LNCaP clone FGC (cell line): ENCODE results near the gene COL25A1.

Source experiments
- DNase-seq: peaks from one replicate; pipeline ENCODE4 v3.0.0-alpha.2; 2011; ENCODE audit warnings: low read depth
- H3K4me3 ChIP-seq: 2 replicates; pipeline ENCODE4 v1.5.1; 2011; ENCODE audit warnings: mild to moderate bottlenecking, low read depth, low read length, control low read depth
- CTCF ChIP-seq: IDR thresholded peaks from 2 replicates; pipeline ENCODE4 v1.5.1; 2012; ENCODE audit warnings: mild to moderate bottlenecking; ENCODE audit not compliant: control insufficient read depth, insufficient read depth; ENCODE audit errors: extremely low read depth

Gene COL25A1

GRCh38 chr4:109302361-109303139 lies at the start of gene COL25A1:
COL25A1 (minus strand) TSS chr4:109302658.
- no peak for TF ChIP-seq CTCF
- no peak for DNase-seq
- H3K4me3 ChIP-seq, result peak within 1 kb of the TSS; percentile 11; the same call in 1 of the 2 replicates

DNA sequence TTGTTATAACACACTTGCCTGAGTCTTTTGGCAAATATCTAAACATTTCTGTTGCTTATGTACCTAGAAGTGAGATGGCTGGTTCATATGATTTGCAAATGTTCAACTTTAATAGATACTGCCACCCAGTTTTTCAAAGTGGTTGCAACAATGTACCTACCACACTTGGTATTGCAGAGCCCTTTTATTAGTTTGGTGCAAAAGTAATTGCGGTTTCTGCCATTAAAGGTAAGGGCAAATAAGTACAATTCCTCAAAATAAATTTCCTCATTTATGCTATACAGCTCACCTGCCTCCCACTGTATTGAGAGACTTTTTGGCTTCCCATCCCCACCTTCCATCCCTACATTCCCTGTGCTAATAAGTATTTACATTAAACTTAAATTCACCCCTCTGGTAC lies 47.7 kb upstream of the COL25A1 start:
- no peak for DNase-seq
- TF ChIP-seq CTCF, result no peak
- H3K4me3 ChIP-seq, result no peak overlapping the region

DNA sequence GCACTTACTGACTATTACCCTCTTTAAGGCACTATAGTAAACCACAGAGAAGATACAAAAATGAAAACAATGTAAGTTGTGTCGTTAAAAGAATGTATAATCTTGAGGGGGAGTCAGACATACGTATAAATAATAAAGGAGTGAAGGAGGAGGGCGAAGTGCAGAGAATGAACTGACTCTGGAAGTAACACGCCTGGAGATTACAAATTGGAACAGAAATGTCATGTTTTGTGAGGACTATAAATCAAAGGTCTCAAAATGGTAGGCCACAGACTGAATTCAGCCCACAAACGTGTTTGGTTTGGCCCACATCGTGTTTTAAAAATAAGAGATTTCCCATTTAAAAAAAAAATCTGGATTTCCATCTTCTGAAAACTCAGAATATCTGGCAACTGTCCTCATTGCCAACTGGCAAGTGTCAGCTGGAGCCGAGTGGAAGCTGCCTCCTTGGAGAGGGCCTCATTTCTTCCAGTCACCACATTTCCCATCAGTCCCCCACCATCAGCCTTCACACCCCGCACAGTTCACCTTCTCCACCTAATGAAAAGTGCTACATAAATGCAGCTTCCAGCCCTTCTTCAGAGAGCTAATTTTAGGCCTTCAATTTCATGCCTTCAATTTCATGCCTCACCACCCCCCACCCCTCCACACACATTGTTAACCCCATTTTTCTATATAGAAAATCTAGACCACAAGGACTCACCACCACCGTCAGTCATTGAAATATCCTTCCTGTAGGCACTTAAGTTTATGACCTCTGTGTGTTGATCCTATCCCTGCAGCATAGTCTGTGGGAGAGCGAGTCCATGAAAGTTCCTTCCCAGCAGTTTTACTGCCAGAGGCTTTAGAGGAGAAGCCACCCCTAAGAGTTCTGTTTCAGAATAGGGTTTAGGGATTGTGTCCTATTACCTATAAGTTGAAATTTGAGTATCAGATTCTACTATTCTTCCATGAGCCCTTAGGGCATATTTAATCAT lies 32.0 kb upstream of the COL25A1 start:
- no peak overlapping the region for H3K4me3 ChIP-seq
- no peak for TF ChIP-seq CTCF
- DNase-seq, result no peak

GRCh38 chr4:109332926-109333464 lies 30.5 kb upstream of the COL25A1 start:
- TF ChIP-seq CTCF, result no peak
- H3K4me3 ChIP-seq, result no peak overlapping the region
- DNase-seq, result no peak

- no peak for TF ChIP-seq CTCF
- H3K4me3 ChIP-seq, result no peak overlapping the region
- no peak for DNase-seq
Observed at GRCh38 chr4:109327641-109328040, 25.2 kb upstream of the COL25A1 start.

- no peak overlapping the region for H3K4me3 ChIP-seq
- TF ChIP-seq CTCF, result no peak
- DNase-seq, result no peak
Observed at GRCh38 chr4:109325698-109326097, 23.2 kb upstream of the COL25A1 start.
